ENCODE results near the gene GNPNAT1. TPM values are rescaled to one million over a fixed set of nuclear protein-coding genes. Genes with fewer than 3 reads are reported as not detected.

Gene GNPNAT1
- total and polyA plus RNA-seq, 2 donors (not counting 3 experiments of a cell fraction or from before 2014, with no cell fraction given), result 18.7 to 38.9 TPM

DNA sequence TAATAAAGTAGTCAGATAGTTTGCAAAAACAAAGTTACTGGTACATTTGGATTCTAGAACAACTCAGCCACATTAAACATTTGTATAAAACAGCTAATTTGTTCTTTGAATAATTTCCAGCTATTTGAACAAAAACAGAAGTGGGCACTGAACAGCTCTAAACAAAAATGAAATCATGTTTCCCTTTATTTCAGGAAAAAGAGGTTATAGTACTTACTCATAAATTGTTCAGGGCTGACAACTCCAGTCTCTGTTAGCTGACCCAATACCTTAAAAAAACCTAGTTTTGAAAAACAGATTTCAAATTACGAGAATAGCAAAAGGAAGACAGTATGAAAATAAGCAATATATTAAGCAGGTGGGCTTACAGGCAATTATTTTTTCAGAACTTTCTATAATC, 8.2 kb downstream of the GNPNAT1 start:
- Histone ChIP-seq H3K4me2 (ENCODE audit: insufficient read depth, low read length) (no peak overlapping the region), H3K9me3 (replicated peaks; ENCODE audit: control insufficient read depth, insufficient read depth, low read length) (no peaks in the 10 kb centered on the region), H3K27me3 (ENCODE audit: control insufficient read depth in 2 of 2, insufficient read depth in 2 of 2, low read length in 2 of 2) (no peaks in the 10 kb centered on the region), H3K79me2 (ENCODE audit: control insufficient read depth, insufficient read depth, low read length) (peaks cover 33% of the 10 kb centered on the region), H3K36me3 (ENCODE audit: control insufficient read depth in 2 of 2, extremely low read depth in 1 of 2, insufficient read depth in 2 of 2, low read length in 2 of 2) (peaks cover 2 to 16% of the 10 kb centered on the region in 2 experiments), H3K4me1 (ENCODE audit: control insufficient read depth, extremely low read depth, insufficient read depth, low read length) (peaks cover 20% of the 10 kb centered on the region), H3K9me1 (replicated peaks; ENCODE audit: control insufficient read depth, extremely low read depth, insufficient read depth, low read length) (no peaks in the 10 kb centered on the region), H3K4me3 (replicated peaks in 1 of 3; ENCODE audit: insufficient read depth in 1 of 3, low read depth in 1 of 3, low read length in 3 of 3) (no peak overlapping the region), H2AFZ (ENCODE audit: low read depth, low read length) (no peak overlapping the region), H3K9ac (replicated peaks; ENCODE audit: extremely low read depth, insufficient read depth, low read length) (no peak overlapping the region), H4K20me1 (replicated peaks; ENCODE audit: control insufficient read depth, extremely low read depth, insufficient read depth, low read length) (no peaks in the 10 kb centered on the region), H3K27ac (ENCODE audit: insufficient read depth, low read depth, low read length) (no peak overlapping the region)
- DNase-seq (ENCODE audit: low read depth, low spot score) (peak; percentile 64), FAIRE-seq (no peak)
- dilution Hi-C loops (cut with MboI; ENCODE audit: extremely low pct_ligation_motif_present, low sequenced_read_pairs), result no loop called here
- BruUV-seq (replicated peaks), result no TSS peak
- TF ChIP-seq EZH2 (IDR thresholded peaks at IDR 0.05; ENCODE audit: borderline replicate concordance, low read depth, low read length, severe bottlenecking) (no peak), GATA2 (IDR thresholded peaks at IDR 0.05; ENCODE audit: insufficient read depth, insufficient read length, low read depth, low read length) (no peak), JUN (IDR thresholded peaks at IDR 0.05; ENCODE audit: borderline replicate concordance, insufficient read depth, insufficient read length, low read depth) (no peak), POLR2A (IDR thresholded peaks at IDR 0.05; ENCODE audit: low read depth, low read length) (no peak), POLR2AphosphoS5 (IDR thresholded peaks at IDR 0.05; ENCODE audit: insufficient read depth, low read depth, low read length) (no peak), FOS (IDR thresholded peaks at IDR 0.05; ENCODE audit: borderline replicate concordance, insufficient read depth, low read length) (no peak), MYC (IDR thresholded peaks at IDR 0.05; ENCODE audit: low read depth, low read length) (no peak)
- TF ChIP-seq, protein P1, sequence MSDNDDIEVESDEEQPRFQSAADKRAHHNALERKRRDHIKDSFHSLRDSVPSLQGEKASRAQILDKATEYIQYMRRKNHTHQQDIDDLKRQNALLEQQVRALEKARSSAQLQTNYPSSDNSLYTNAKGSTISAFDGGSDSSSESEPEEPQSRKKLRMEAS (IDR thresholded peaks at IDR 0.05; ENCODE audit: insufficient read depth, insufficient read length), result no peak
- TF ChIP-seq, protein P2, sequence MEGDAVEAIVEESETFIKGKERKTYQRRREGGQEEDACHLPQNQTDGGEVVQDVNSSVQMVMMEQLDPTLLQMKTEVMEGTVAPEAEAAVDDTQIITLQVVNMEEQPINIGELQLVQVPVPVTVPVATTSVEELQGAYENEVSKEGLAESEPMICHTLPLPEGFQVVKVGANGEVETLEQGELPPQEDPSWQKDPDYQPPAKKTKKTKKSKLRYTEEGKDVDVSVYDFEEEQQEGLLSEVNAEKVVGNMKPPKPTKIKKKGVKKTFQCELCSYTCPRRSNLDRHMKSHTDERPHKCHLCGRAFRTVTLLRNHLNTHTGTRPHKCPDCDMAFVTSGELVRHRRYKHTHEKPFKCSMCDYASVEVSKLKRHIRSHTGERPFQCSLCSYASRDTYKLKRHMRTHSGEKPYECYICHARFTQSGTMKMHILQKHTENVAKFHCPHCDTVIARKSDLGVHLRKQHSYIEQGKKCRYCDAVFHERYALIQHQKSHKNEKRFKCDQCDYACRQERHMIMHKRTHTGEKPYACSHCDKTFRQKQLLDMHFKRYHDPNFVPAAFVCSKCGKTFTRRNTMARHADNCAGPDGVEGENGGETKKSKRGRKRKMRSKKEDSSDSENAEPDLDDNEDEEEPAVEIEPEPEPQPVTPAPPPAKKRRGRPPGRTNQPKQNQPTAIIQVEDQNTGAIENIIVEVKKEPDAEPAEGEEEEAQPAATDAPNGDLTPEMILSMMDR (IDR thresholded peaks at IDR 0.05; ENCODE audit: extremely low read depth in 1 of 2, insufficient read depth in 1 of 2, low read depth in 1 of 2, low read length in 2 of 2), result no peak
- ChIA-PET CTCF (interaction anchor here (0.6 to 1.1 kb wide), 3 partner anchors 14 to 178 kb away, joined by 3 read pairs; no protein-coding TSS in a partner anchor), POLR2A (no interaction called here)
- intact Hi-C loops (cut with micrococcal nuclease), result no loop called here
